Activated CD8-positive, alpha-beta memory T cell treated with anti-CD3 and anti-CD28 coated beads, Interleukin-2, amount 10 ng/mL, durations not matched to agents 7 days and 5 days (primary cell): ENCODE data around the gene CCM2. TPM values are rescaled to one million over a fixed set of nuclear protein-coding genes. Genes with fewer than 3 reads are reported as not detected.

Experiments used
- ATAC-seq: fragments of 150-1000 bp; cut with Tn5 transposase; one replicate; pipeline ENCODE4 v1.10.0; 2021; ENCODE audit warnings: moderate library complexity
- CTCF ChIA-PET: fragments of 350-600 bp; sonication (Branson Sonifier 250); formaldehyde crosslinking; loops from one replicate; lab custom pipeline; 2021; ENCODE audit warnings: antibody characterized with exemption; lab: Charles Lee
- DNase-seq: peaks from one replicate; pipeline ENCODE4 v3.0.0-alpha.2; 2020
- H3K27ac Mint-ChIP-seq: one replicate; pipeline ENCODE4 v1.8.0; 2021; ENCODE audit warnings: mild to moderate bottlenecking, mixed read lengths
- H3K27me3 Mint-ChIP-seq: one replicate; pipeline ENCODE4 v1.8.0; 2021; ENCODE audit warnings: mixed read lengths
- H3K36me3 Mint-ChIP-seq: one replicate; pipeline ENCODE4 v1.8.0; 2021; ENCODE audit warnings: mild to moderate bottlenecking, mixed read lengths
- H3K4me1 Mint-ChIP-seq: one replicate; pipeline ENCODE4 v1.8.0; 2021; ENCODE audit warnings: mixed read lengths
- H3K4me3 Mint-ChIP-seq: one replicate; pipeline ENCODE4 v1.8.0; 2021; ENCODE audit warnings: mild to moderate bottlenecking, moderate library complexity, mixed read lengths
- H3K9me3 Mint-ChIP-seq: one replicate; pipeline ENCODE4 v1.8.0; 2022; ENCODE audit warnings: low read depth, mixed read lengths
- total RNA-seq, 2 experiments: library from RNA; stranded (reverse); gene quantifications; one replicate each; pipeline ENCODE4 v1.2.3, GENCODE V29; 2021

Gene CCM2
- total RNA-seq, 2 experiments from 2014 or later: 87.5 to 113 TPM

- H3K27ac Mint-ChIP-seq: peak overlapping the region; percentile 73
- CTCF ChIA-PET: interaction anchor here (1.2 to 2.7 kb wide), 10 partner anchors 9 to 179 kb away, joined by 3 to 8 read pairs (median 6); partner anchors contain the start of gene MYO1G
- ATAC-seq: peak; percentile 56
- no peaks in the 10 kb centered on the region for H3K27me3 Mint-ChIP-seq
- H3K4me1 Mint-ChIP-seq: peaks cover 63% of the 10 kb centered on the region
- no peaks in the 10 kb centered on the region for H3K9me3 Mint-ChIP-seq
- peak overlapping the region; percentile 32 for H3K4me3 Mint-ChIP-seq
- peaks cover 51% of the 10 kb centered on the region for H3K36me3 Mint-ChIP-seq
- DNase-seq: peak; percentile 50
These were observed 36.8 kb downstream of the CCM2 start for GRCh38 chr7:45036796-45037195.

GRCh38 chr7:45037876-45038275, 37.9 kb downstream of the CCM2 start:
- DNase-seq (no peak), ATAC-seq (no peak)
- H3K4me1 Mint-ChIP-seq: peaks cover 54% of the 10 kb centered on the region
- no peaks in the 10 kb centered on the region for H3K9me3 Mint-ChIP-seq
- H3K36me3 Mint-ChIP-seq: peaks cover 55% of the 10 kb centered on the region
- peak overlapping the region; percentile 61 for H3K27ac Mint-ChIP-seq
- CTCF ChIA-PET: interaction anchor here (1.0 to 1.5 kb wide), 2 partner anchors 10 to 23 kb away, joined by 3 read pairs; no protein-coding TSS in a partner anchor
- H3K27me3 Mint-ChIP-seq: no peaks in the 10 kb centered on the region
- no peak overlapping the region for H3K4me3 Mint-ChIP-seq

GRCh38 chr7:45039106-45039505, 39.1 kb downstream of the CCM2 start:
- CTCF ChIA-PET: interaction anchor here (1.3 kb wide), 1 partner anchor 38 kb away, joined by 3 read pairs; no protein-coding TSS in a partner anchor
- DNase-seq (no peak), ATAC-seq (no peak)
- Mint-ChIP-seq H3K4me1 (peaks cover 41% of the 10 kb centered on the region), H3K4me3 (no peak overlapping the region), H3K27ac (peak overlapping the region; percentile 18), H3K9me3 (no peaks in the 10 kb centered on the region), H3K36me3 (peaks cover 60% of the 10 kb centered on the region), H3K27me3 (no peaks in the 10 kb centered on the region)

GRCh38 chr7:45044338-45044737, 44.3 kb downstream of the CCM2 start:
- Mint-ChIP-seq H3K27ac (no peak overlapping the region), H3K9me3 (no peaks in the 10 kb centered on the region), H3K36me3 (peaks cover 67% of the 10 kb centered on the region), H3K27me3 (no peaks in the 10 kb centered on the region), H3K4me1 (peaks cover 11% of the 10 kb centered on the region), H3K4me3 (no peak overlapping the region)
- ATAC-seq (no peak), DNase-seq (no peak)
- CTCF ChIA-PET: no interaction called here

- H3K36me3 Mint-ChIP-seq: peaks cover 58% of the 10 kb centered on the region
- DNase-seq (no peak), ATAC-seq (no peak)
- H3K27me3 Mint-ChIP-seq: no peaks in the 10 kb centered on the region
- H3K4me3 Mint-ChIP-seq: no peak overlapping the region
- no peak overlapping the region for H3K27ac Mint-ChIP-seq
- peaks cover 10% of the 10 kb centered on the region for H3K4me1 Mint-ChIP-seq
- CTCF ChIA-PET: interaction anchor here (1.1 to 1.5 kb wide), 2 partner anchors 75 to 87 kb away, joined by 3 read pairs; no protein-coding TSS in a partner anchor
- H3K9me3 Mint-ChIP-seq: no peaks in the 10 kb centered on the region
These were observed 48.7 kb downstream of the CCM2 start for GRCh38 chr7:45048748-45049147.

GRCh38 chr7:45050198-45050597, 50.2 kb downstream of the CCM2 start:
- H3K4me3 Mint-ChIP-seq: no peak overlapping the region
- CTCF ChIA-PET: no interaction called here
- H3K27ac Mint-ChIP-seq: no peak overlapping the region
- H3K9me3 Mint-ChIP-seq: no peaks in the 10 kb centered on the region
- no peaks in the 10 kb centered on the region for H3K27me3 Mint-ChIP-seq
- H3K36me3 Mint-ChIP-seq: peaks cover 56% of the 10 kb centered on the region
- ATAC-seq: no peak
- H3K4me1 Mint-ChIP-seq: peaks cover 10% of the 10 kb centered on the region
- no peak for DNase-seq

- Mint-ChIP-seq H3K4me1 (peaks cover 10% of the 10 kb centered on the region), H3K27me3 (no peaks in the 10 kb centered on the region), H3K36me3 (peaks cover 53% of the 10 kb centered on the region)
These were observed 52.0 kb downstream of the CCM2 start for GRCh38 chr7:45052011-45052410.

GRCh38 chr7:45053401-45053800, 53.4 kb downstream of the CCM2 start:
- peaks cover 9% of the 10 kb centered on the region for H3K4me1 Mint-ChIP-seq
- DNase-seq: no peak
- CTCF ChIA-PET: interaction anchor here (2.8 kb wide), 1 partner anchor 80 kb away, joined by 10 read pairs; no protein-coding TSS in a partner anchor
- H3K9me3 Mint-ChIP-seq: no peaks in the 10 kb centered on the region
- no peak overlapping the region for H3K27ac Mint-ChIP-seq
- H3K27me3 Mint-ChIP-seq: no peaks in the 10 kb centered on the region
- no peak for ATAC-seq
- no peak overlapping the region for H3K4me3 Mint-ChIP-seq
- peaks cover 52% of the 10 kb centered on the region for H3K36me3 Mint-ChIP-seq

More at GRCh38 chr7:45052011-45052410, 52.0 kb downstream of the CCM2 start:
- no peak overlapping the region for H3K4me3 Mint-ChIP-seq
- H3K27ac Mint-ChIP-seq: no peak overlapping the region
- no peak for ATAC-seq
- no peaks in the 10 kb centered on the region for H3K9me3 Mint-ChIP-seq
- DNase-seq: no peak
- CTCF ChIA-PET: interaction anchor here (2.8 kb wide), 1 partner anchor 78 kb away, joined by 10 read pairs; no protein-coding TSS in a partner anchor

GRCh38 chr7:45053941-45054340, 53.9 kb downstream of the CCM2 start:
- peaks cover 53% of the 10 kb centered on the region for H3K36me3 Mint-ChIP-seq
- no peak overlapping the region for H3K4me3 Mint-ChIP-seq
- no peak overlapping the region for H3K27ac Mint-ChIP-seq
- CTCF ChIA-PET: no interaction called here
- H3K27me3 Mint-ChIP-seq: no peaks in the 10 kb centered on the region
- ATAC-seq: no peak
- H3K4me1 Mint-ChIP-seq: peaks cover 9% of the 10 kb centered on the region
- no peak for DNase-seq
- no peaks in the 10 kb centered on the region for H3K9me3 Mint-ChIP-seq

GRCh38 chr7:45054442-45054841, 54.4 kb downstream of the CCM2 start:
- DNase-seq (no peak), ATAC-seq (no peak)
- Mint-ChIP-seq H3K9me3 (no peaks in the 10 kb centered on the region), H3K27me3 (no peaks in the 10 kb centered on the region), H3K36me3 (peaks cover 51% of the 10 kb centered on the region), H3K4me1 (peaks cover 9% of the 10 kb centered on the region), H3K27ac (no peak overlapping the region), H3K4me3 (no peak overlapping the region)
- CTCF ChIA-PET: interaction anchor here (0.7 kb wide), 1 partner anchor 21 kb away, joined by 3 read pairs; no protein-coding TSS in a partner anchor

GRCh38 chr7:45055016-45055415, 55.0 kb downstream of the CCM2 start:
- H3K4me3 Mint-ChIP-seq: no peak overlapping the region
- H3K27ac Mint-ChIP-seq: no peak overlapping the region
- H3K9me3 Mint-ChIP-seq: no peaks in the 10 kb centered on the region
- DNase-seq (no peak), ATAC-seq (no peak)
- H3K4me1 Mint-ChIP-seq: peaks cover 10% of the 10 kb centered on the region
- CTCF ChIA-PET: no interaction called here
- peaks cover 52% of the 10 kb centered on the region for H3K36me3 Mint-ChIP-seq
- H3K27me3 Mint-ChIP-seq: no peaks in the 10 kb centered on the region

- Mint-ChIP-seq H3K36me3 (peaks cover 50% of the 10 kb centered on the region), H3K9me3 (no peaks in the 10 kb centered on the region), H3K27me3 (no peaks in the 10 kb centered on the region), H3K4me3 (no peak overlapping the region), H3K4me1 (peaks cover 16% of the 10 kb centered on the region), H3K27ac (no peak overlapping the region)
- no peak for ATAC-seq
- no peak for DNase-seq
- CTCF ChIA-PET: no interaction called here
These were observed 55.7 kb downstream of the CCM2 start for GRCh38 chr7:45055594-45056219.

- Mint-ChIP-seq H3K36me3 (peaks cover 55% of the 10 kb centered on the region), H3K27ac (no peak overlapping the region), H3K4me1 (peaks cover 27% of the 10 kb centered on the region), H3K4me3 (no peak overlapping the region), H3K27me3 (no peaks in the 10 kb centered on the region), H3K9me3 (no peaks in the 10 kb centered on the region)
- no peak for DNase-seq
- CTCF ChIA-PET: no interaction called here
- ATAC-seq: no peak
These were observed 57.9 kb downstream of the CCM2 start for GRCh38 chr7:45057878-45058277.

- Mint-ChIP-seq H3K4me3 (no peak overlapping the region), H3K9me3 (no peaks in the 10 kb centered on the region), H3K27me3 (no peaks in the 10 kb centered on the region), H3K27ac (no peak overlapping the region), H3K4me1 (peaks cover 27% of the 10 kb centered on the region), H3K36me3 (peaks cover 60% of the 10 kb centered on the region)
- CTCF ChIA-PET: interaction anchor here (0.9 kb wide), 1 partner anchor 23 kb away, joined by 3 read pairs; no protein-coding TSS in a partner anchor
- DNase-seq: no peak
- no peak for ATAC-seq
These were observed 60.3 kb downstream of the CCM2 start for GRCh38 chr7:45060295-45060694.
